ENCODE data around the gene RBP7. TPM values are rescaled to one million over a fixed set of nuclear protein-coding genes. Genes with fewer than 3 reads are reported as not detected.

The RBP7 gene
- total and polyA plus RNA-seq, 2 donors (not counting 3 experiments of a cell fraction or from before 2014, with no cell fraction given) = not detected

- Histone ChIP-seq H3K79me2 (ENCODE audit: control insufficient read depth, insufficient read depth, low read length) (no peaks in the 10 kb centered on the region), H3K9me1 (replicated peaks; ENCODE audit: control insufficient read depth, extremely low read depth, insufficient read depth, low read length) (no peaks in the 10 kb centered on the region), H3K27me3 (ENCODE audit: control insufficient read depth in 2 of 2, insufficient read depth in 2 of 2, low read length in 2 of 2) (peaks cover 0 to 4% of the 10 kb centered on the region in 2 experiments), H3K9ac (replicated peaks; ENCODE audit: extremely low read depth, insufficient read depth, low read length) (no peak overlapping the region), H2AFZ (ENCODE audit: low read depth, low read length) (no peak overlapping the region), H3K27ac (ENCODE audit: insufficient read depth, low read depth, low read length) (no peak overlapping the region), H3K36me3 (ENCODE audit: control insufficient read depth in 2 of 2, extremely low read depth in 1 of 2, insufficient read depth in 2 of 2, low read length in 2 of 2) (no peaks in the 10 kb centered on the region), H4K20me1 (replicated peaks; ENCODE audit: control insufficient read depth, extremely low read depth, insufficient read depth, low read length) (no peaks in the 10 kb centered on the region), H3K4me2 (ENCODE audit: insufficient read depth, low read length) (no peak overlapping the region), H3K9me3 (replicated peaks; ENCODE audit: control insufficient read depth, insufficient read depth, low read length) (no peaks in the 10 kb centered on the region), H3K4me3 (replicated peaks in 1 of 3; ENCODE audit: insufficient read depth in 1 of 3, low read depth in 1 of 3, low read length in 3 of 3) (no peak overlapping the region), H3K4me1 (ENCODE audit: control insufficient read depth, extremely low read depth, insufficient read depth, low read length) (no peaks in the 10 kb centered on the region)
- BruUV-seq (replicated peaks) = no TSS peak
- intact Hi-C loops (cut with micrococcal nuclease) (no loop called here), dilution Hi-C loops (cut with MboI; ENCODE audit: extremely low pct_ligation_motif_present, low sequenced_read_pairs) (no loop called here)
- ChIA-PET POLR2A (no interaction called here), CTCF (interaction anchor here (1.2 kb wide), 1 partner anchor 26 kb away, joined by 4 read pairs; no protein-coding TSS in a partner anchor)
- FAIRE-seq (peak; percentile 71), DNase-seq (ENCODE audit: low read depth, low spot score) (no peak)
- TF ChIP-seq MAX (IDR thresholded peaks at IDR 0.05; ENCODE audit: insufficient read depth, insufficient read length) = no peak
Observed at GRCh38 chr1:10007169-10007568, 10.1 kb downstream of the RBP7 start.

- Histone ChIP-seq H3K9ac (replicated peaks; ENCODE audit: extremely low read depth, insufficient read depth, low read length) (no peak overlapping the region), H3K9me1 (replicated peaks; ENCODE audit: control insufficient read depth, extremely low read depth, insufficient read depth, low read length) (no peaks in the 10 kb centered on the region), H3K79me2 (ENCODE audit: control insufficient read depth, insufficient read depth, low read length) (no peaks in the 10 kb centered on the region), H3K27ac (ENCODE audit: insufficient read depth, low read depth, low read length) (no peak overlapping the region), H2AFZ (ENCODE audit: low read depth, low read length) (no peak overlapping the region), H3K9me3 (replicated peaks; ENCODE audit: control insufficient read depth, insufficient read depth, low read length) (no peaks in the 10 kb centered on the region), H4K20me1 (replicated peaks; ENCODE audit: control insufficient read depth, extremely low read depth, insufficient read depth, low read length) (no peaks in the 10 kb centered on the region), H3K4me3 (replicated peaks in 1 of 3; ENCODE audit: insufficient read depth in 1 of 3, low read depth in 1 of 3, low read length in 3 of 3) (no peak overlapping the region), H3K27me3 (ENCODE audit: control insufficient read depth in 2 of 2, insufficient read depth in 2 of 2, low read length in 2 of 2) (peaks cover 0 to 4% of the 10 kb centered on the region in 2 experiments), H3K36me3 (ENCODE audit: control insufficient read depth in 2 of 2, extremely low read depth in 1 of 2, insufficient read depth in 2 of 2, low read length in 2 of 2) (no peaks in the 10 kb centered on the region), H3K4me1 (ENCODE audit: control insufficient read depth, extremely low read depth, insufficient read depth, low read length) (no peaks in the 10 kb centered on the region), H3K4me2 (ENCODE audit: insufficient read depth, low read length) (no peak overlapping the region)
- no peak for TF ChIP-seq JUN (IDR thresholded peaks at IDR 0.05; ENCODE audit: borderline replicate concordance, insufficient read depth, insufficient read length, low read depth)
- no peak for TF ChIP-seq MYC (IDR thresholded peaks at IDR 0.05; ENCODE audit: low read depth, low read length)
- no peak for TF ChIP-seq CTCF (IDR thresholded peaks at IDR 0.05; ENCODE audit: extremely low read depth in 1 of 2, insufficient read depth in 1 of 2, low read depth in 1 of 2, low read length in 2 of 2)
- BruUV-seq (replicated peaks) = no TSS peak
- FAIRE-seq (no peak), DNase-seq (ENCODE audit: low read depth, low spot score) (no peak)
- dilution Hi-C loops (cut with MboI; ENCODE audit: extremely low pct_ligation_motif_present, low sequenced_read_pairs) = no loop called here
- ChIA-PET POLR2A (no interaction called here), CTCF (no interaction called here)
- intact Hi-C loops (cut with micrococcal nuclease) = no loop called here
Observed at GRCh38 chr1:10014016-10014415, 17.0 kb downstream of the RBP7 start.

Measured in endothelial cell of umbilical vein (primary cell).